ENCODE measurements around the gene AUNIP.

AUNIP gene

DNA sequence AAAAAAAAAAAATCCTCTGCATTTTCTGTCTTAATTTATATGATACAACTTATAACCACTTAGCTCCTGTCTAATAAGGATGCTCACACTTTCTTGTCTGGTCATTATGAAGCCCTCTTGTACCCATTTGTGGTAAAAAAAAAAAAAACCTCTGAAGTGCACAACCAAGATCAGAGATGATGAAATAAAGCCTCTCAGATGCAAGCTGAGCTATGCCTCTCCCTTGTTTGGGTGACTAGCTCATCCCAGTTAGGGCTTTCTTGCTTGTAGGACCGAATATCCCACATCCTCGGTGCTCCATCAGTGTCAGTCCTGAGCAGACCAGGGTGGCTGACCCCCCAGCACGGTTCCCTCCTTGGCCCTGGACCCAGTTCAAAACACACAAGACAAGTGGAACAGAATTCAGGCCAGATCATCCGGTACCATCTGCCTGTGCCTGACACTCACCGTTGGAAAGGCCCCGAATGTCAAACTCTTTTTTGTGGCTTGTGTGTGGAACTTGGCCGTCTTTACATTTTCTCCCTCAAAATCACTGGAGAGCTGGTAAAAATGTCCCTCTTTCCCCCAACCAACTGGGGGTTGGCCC, 65.6 kb downstream of the AUNIP start:
- Histone ChIP-seq H3K27me3 (ENCODE audit: insufficient read depth, poor library complexity, severe bottlenecking) (no peaks in the 10 kb centered on the region), H3K4me3 (replicated peaks; ENCODE audit: insufficient read depth, low read length) (no peak overlapping the region), H3K27ac (replicated peaks) (no peak overlapping the region)
- DNase-seq (ENCODE audit: low read depth in 1 of 2, low spot score in 1 of 2) = no peak
- TF ChIP-seq, protein P1, sequence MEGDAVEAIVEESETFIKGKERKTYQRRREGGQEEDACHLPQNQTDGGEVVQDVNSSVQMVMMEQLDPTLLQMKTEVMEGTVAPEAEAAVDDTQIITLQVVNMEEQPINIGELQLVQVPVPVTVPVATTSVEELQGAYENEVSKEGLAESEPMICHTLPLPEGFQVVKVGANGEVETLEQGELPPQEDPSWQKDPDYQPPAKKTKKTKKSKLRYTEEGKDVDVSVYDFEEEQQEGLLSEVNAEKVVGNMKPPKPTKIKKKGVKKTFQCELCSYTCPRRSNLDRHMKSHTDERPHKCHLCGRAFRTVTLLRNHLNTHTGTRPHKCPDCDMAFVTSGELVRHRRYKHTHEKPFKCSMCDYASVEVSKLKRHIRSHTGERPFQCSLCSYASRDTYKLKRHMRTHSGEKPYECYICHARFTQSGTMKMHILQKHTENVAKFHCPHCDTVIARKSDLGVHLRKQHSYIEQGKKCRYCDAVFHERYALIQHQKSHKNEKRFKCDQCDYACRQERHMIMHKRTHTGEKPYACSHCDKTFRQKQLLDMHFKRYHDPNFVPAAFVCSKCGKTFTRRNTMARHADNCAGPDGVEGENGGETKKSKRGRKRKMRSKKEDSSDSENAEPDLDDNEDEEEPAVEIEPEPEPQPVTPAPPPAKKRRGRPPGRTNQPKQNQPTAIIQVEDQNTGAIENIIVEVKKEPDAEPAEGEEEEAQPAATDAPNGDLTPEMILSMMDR (IDR thresholded peaks at IDR 0.05; ENCODE audit: insufficient read depth, low read length) = no peak
- TF ChIP-seq POLR2AphosphoS5 (IDR thresholded peaks at IDR 0.05; ENCODE audit: low read depth) (no peak), GABPA (IDR thresholded peaks at IDR 0.05; ENCODE audit: low read depth) (no peak), SPI1 (IDR thresholded peaks at IDR 0.05; ENCODE audit: borderline replicate concordance, low read depth) (no peak)
- TF ChIP-seq, protein P2, sequence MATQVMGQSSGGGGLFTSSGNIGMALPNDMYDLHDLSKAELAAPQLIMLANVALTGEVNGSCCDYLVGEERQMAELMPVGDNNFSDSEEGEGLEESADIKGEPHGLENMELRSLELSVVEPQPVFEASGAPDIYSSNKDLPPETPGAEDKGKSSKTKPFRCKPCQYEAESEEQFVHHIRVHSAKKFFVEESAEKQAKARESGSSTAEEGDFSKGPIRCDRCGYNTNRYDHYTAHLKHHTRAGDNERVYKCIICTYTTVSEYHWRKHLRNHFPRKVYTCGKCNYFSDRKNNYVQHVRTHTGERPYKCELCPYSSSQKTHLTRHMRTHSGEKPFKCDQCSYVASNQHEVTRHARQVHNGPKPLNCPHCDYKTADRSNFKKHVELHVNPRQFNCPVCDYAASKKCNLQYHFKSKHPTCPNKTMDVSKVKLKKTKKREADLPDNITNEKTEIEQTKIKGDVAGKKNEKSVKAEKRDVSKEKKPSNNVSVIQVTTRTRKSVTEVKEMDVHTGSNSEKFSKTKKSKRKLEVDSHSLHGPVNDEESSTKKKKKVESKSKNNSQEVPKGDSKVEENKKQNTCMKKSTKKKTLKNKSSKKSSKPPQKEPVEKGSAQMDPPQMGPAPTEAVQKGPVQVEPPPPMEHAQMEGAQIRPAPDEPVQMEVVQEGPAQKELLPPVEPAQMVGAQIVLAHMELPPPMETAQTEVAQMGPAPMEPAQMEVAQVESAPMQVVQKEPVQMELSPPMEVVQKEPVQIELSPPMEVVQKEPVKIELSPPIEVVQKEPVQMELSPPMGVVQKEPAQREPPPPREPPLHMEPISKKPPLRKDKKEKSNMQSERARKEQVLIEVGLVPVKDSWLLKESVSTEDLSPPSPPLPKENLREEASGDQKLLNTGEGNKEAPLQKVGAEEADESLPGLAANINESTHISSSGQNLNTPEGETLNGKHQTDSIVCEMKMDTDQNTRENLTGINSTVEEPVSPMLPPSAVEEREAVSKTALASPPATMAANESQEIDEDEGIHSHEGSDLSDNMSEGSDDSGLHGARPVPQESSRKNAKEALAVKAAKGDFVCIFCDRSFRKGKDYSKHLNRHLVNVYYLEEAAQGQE (IDR thresholded peaks at IDR 0.05; ENCODE audit: insufficient replicate concordance, low read depth) = no peak

DNA sequence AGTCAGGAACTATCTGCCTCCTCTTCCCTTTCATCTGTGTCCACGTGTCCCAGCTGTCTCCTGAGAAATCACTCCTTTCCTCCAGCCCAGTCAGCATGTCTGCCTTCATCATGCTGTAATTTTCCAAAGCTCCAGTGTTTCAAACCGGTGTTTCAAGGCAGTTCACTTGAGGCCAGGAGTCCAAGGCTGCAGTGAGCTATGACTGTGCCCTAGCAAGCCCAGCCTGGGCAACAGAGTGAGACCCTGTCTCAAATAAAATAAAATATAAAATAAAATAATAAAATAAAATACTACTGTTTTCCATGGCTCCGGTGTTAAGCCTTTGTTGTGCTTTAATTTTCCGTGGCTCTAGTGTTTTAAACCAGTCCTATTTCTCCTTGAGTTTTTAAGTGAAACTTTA, 67.1 kb downstream of the AUNIP start:
- DNase-seq (ENCODE audit: low read depth in 1 of 2, low spot score in 1 of 2) = no peak
- Histone ChIP-seq H3K27ac (replicated peaks) (no peak overlapping the region), H3K27me3 (ENCODE audit: insufficient read depth, poor library complexity, severe bottlenecking) (no peaks in the 10 kb centered on the region), H3K4me3 (replicated peaks; ENCODE audit: insufficient read depth, low read length) (no peak overlapping the region)
- TF ChIP-seq, protein P2 (IDR thresholded peaks at IDR 0.05; ENCODE audit: insufficient replicate concordance, low read depth) = no peak
- no peak for TF ChIP-seq POLR2AphosphoS5 (IDR thresholded peaks at IDR 0.05; ENCODE audit: low read depth)
- TF ChIP-seq, protein P1 (IDR thresholded peaks at IDR 0.05; ENCODE audit: insufficient read depth, low read length) = no peak
- TF ChIP-seq GABPA (IDR thresholded peaks at IDR 0.05; ENCODE audit: low read depth) = no peak
- no peak for TF ChIP-seq SPI1 (IDR thresholded peaks at IDR 0.05; ENCODE audit: borderline replicate concordance, low read depth)

GRCh38 chr1:25790472-25790871, 68.8 kb downstream of the AUNIP start:
- H3K4me3 ChIP-seq (replicated peaks; ENCODE audit: insufficient read depth, low read length) = no peak overlapping the region
- TF ChIP-seq, protein P2 (IDR thresholded peaks at IDR 0.05; ENCODE audit: insufficient replicate concordance, low read depth) = no peak
- TF ChIP-seq GABPA (IDR thresholded peaks at IDR 0.05; ENCODE audit: low read depth) (no peak), POLR2AphosphoS5 (IDR thresholded peaks at IDR 0.05; ENCODE audit: low read depth) (no peak), SPI1 (IDR thresholded peaks at IDR 0.05; ENCODE audit: borderline replicate concordance, low read depth) (no peak)
- TF ChIP-seq, protein P1 (IDR thresholded peaks at IDR 0.05; ENCODE audit: insufficient read depth, low read length) = no peak
- no peaks in the 10 kb centered on the region for H3K27me3 ChIP-seq (ENCODE audit: insufficient read depth, poor library complexity, severe bottlenecking)
- no peak for DNase-seq (ENCODE audit: low read depth in 1 of 2, low spot score in 1 of 2)
- no peak overlapping the region for H3K27ac ChIP-seq (replicated peaks)
